HEK293 (cell line): ENCODE data around the gene GALR2.

ENCODE experiments used
- CTCF ChIA-PET: fragments of 350-600 bp; formaldehyde crosslinking; extraction: SDS; loops from one replicate; lab custom pipeline; 2021; ENCODE audit warnings: antibody characterized with exemption; lab: Yijun Ruan, JAX
- POLR2A ChIA-PET: fragments of 300-600 bp; formaldehyde crosslinking; extraction: SDS; loops from one replicate; lab custom pipeline; 2020; ENCODE audit warnings: antibody characterized with exemption, inconsistent platforms; lab: Yijun Ruan, JAX
- H3K27ac ChIP-seq: fragments of 200-500 bp; sonication (Bioruptor generic); 2 replicates; pipeline ENCODE4 v1.5.1; 2014; ENCODE audit warnings: low read depth, low read length, control low read depth, inconsistent platforms; ENCODE audit errors: extremely low read depth
- H3K36me3 ChIP-seq, 2 experiments: fragments of 200-500 bp in 1 of 2; sonication (Bioruptor generic) in 1 of 2; 1 replicate in 1 of 2; 2 replicates in 1 of 2; pipeline ENCODE4 v1.5.1; 2014 to 2017; ENCODE audit warnings: inconsistent platforms in 2 of 2, low read length in 2 of 2; ENCODE audit not compliant: control insufficient read depth in 2 of 2, insufficient read depth in 1 of 2
- H3K4me1 ChIP-seq: fragments of 200-500 bp; sonication (Bioruptor generic); 2 replicates; pipeline ENCODE4 v1.5.1; 2014; ENCODE audit warnings: mild to moderate bottlenecking, low read length, inconsistent platforms; ENCODE audit not compliant: control insufficient read depth, insufficient read depth
- H3K4me3 ChIP-seq: 2 replicates; pipeline ENCODE4 v1.5.1; 2011; ENCODE audit warnings: low read depth, mild to moderate bottlenecking, control low read depth, low read length, moderate library complexity
- H3K9me3 ChIP-seq: fragments of 200-500 bp; sonication (Bioruptor generic); 2 replicates; pipeline ENCODE4 v1.5.1; 2014; ENCODE audit warnings: low read depth, low read length, inconsistent platforms; ENCODE audit not compliant: control insufficient read depth, insufficient read depth
- FEZF1 ChIP-seq: fragments of 450-650 bp; formaldehyde crosslinking; IDR thresholded peaks from 2 replicates; pipeline ENCODE4 v1.5.1; 2016; ENCODE audit warnings: missing biosample characterization, missing genetic modification characterization
- GLIS1 ChIP-seq: fragments of 450-650 bp; formaldehyde crosslinking; IDR thresholded peaks from 2 replicates; pipeline ENCODE4 v1.5.1; 2016; ENCODE audit warnings: missing biosample characterization, missing genetic modification characterization
- KLF7 ChIP-seq: fragments of 450-650 bp; formaldehyde crosslinking; IDR thresholded peaks from 2 replicates; pipeline ENCODE4 v1.5.1; 2016; ENCODE audit warnings: missing biosample characterization, missing genetic modification characterization, borderline replicate concordance
- OVOL3 ChIP-seq: fragments of 450-650 bp; formaldehyde crosslinking; IDR thresholded peaks from 2 replicates; pipeline ENCODE4 v1.5.1; 2016; ENCODE audit warnings: missing biosample characterization, missing genetic modification characterization
- PATZ1 ChIP-seq: fragments of 450-650 bp; formaldehyde crosslinking; IDR thresholded peaks from 2 replicates; pipeline ENCODE4 v1.5.1; 2016; ENCODE audit warnings: missing biosample characterization, missing genetic modification characterization
- PRDM1 ChIP-seq: fragments of 450-650 bp; formaldehyde crosslinking; IDR thresholded peaks from 2 replicates; pipeline ENCODE4; 2016; ENCODE audit warnings: missing biosample characterization, missing genetic modification characterization
- PRDM6 ChIP-seq: fragments of 450-650 bp; formaldehyde crosslinking; IDR thresholded peaks from 2 replicates; pipeline ENCODE4 v1.5.1; 2017; ENCODE audit warnings: missing biosample characterization, missing genetic modification characterization
- YY1 ChIP-seq: fragments of 450-650 bp; formaldehyde crosslinking; IDR thresholded peaks from 2 replicates; pipeline ENCODE4 v1.5.1; 2018; ENCODE audit warnings: missing biosample characterization, missing genetic modification characterization
- ZBTB17 ChIP-seq: fragments of 450-650 bp; formaldehyde crosslinking; IDR thresholded peaks from 2 replicates; pipeline ENCODE4 v1.5.1; 2016; ENCODE audit warnings: missing biosample characterization, missing genetic modification characterization
- ZEB2 ChIP-seq: fragments of 450-650 bp; formaldehyde crosslinking; IDR thresholded peaks from 2 replicates; pipeline ENCODE4 v1.5.1; 2016; ENCODE audit warnings: missing biosample characterization, missing genetic modification characterization
- ZNF140 ChIP-seq: fragments of 450-650 bp; formaldehyde crosslinking; IDR thresholded peaks from 2 replicates; pipeline ENCODE4 v1.5.1; 2016; ENCODE audit warnings: missing biosample characterization, missing genetic modification characterization
- ZNF292 ChIP-seq: fragments of 450-650 bp; formaldehyde crosslinking; IDR thresholded peaks from 2 replicates; pipeline ENCODE4 v1.5.1; 2016; ENCODE audit warnings: low read depth, missing biosample characterization, missing genetic modification characterization, borderline replicate concordance
- ZNF311 ChIP-seq: fragments of 450-650 bp; formaldehyde crosslinking; IDR thresholded peaks from 2 replicates; pipeline ENCODE4 v1.5.1; 2017; ENCODE audit warnings: missing biosample characterization, missing genetic modification characterization, borderline replicate concordance
- ZNF341 ChIP-seq: fragments of 450-650 bp; formaldehyde crosslinking; IDR thresholded peaks from 2 replicates; pipeline ENCODE4; 2016; ENCODE audit warnings: low read depth, missing biosample characterization, missing genetic modification characterization
- ZNF350 ChIP-seq: fragments of 450-650 bp; formaldehyde crosslinking; IDR thresholded peaks from 2 replicates; pipeline ENCODE4 v1.5.0; 2017; ENCODE audit warnings: missing biosample characterization, mild to moderate bottlenecking, missing genetic modification characterization
- ZNF394 ChIP-seq: fragments of 450-650 bp; formaldehyde crosslinking; IDR thresholded peaks from 2 replicates; pipeline ENCODE4 v1.5.1; 2016; ENCODE audit warnings: missing biosample characterization, missing genetic modification characterization, mild to moderate bottlenecking, moderate library complexity, borderline replicate concordance
- ZNF404 ChIP-seq: fragments of 450-650 bp; formaldehyde crosslinking; IDR thresholded peaks from 2 replicates; pipeline ENCODE4 v1.5.1; 2017; ENCODE audit warnings: missing biosample characterization, missing genetic modification characterization
- ZNF521 ChIP-seq: fragments of 450-650 bp; formaldehyde crosslinking; IDR thresholded peaks from 2 replicates; pipeline ENCODE4 v1.5.1; 2017; ENCODE audit warnings: missing biosample characterization, mild to moderate bottlenecking, missing genetic modification characterization
- ZNF549 ChIP-seq: fragments of 450-650 bp; IDR thresholded peaks from 2 replicates; pipeline ENCODE4 v1.5.1; 2018; ENCODE audit warnings: missing biosample characterization, missing genetic modification characterization, mild to moderate bottlenecking, inconsistent platforms, moderate library complexity
- ZNF629 ChIP-seq: fragments of 450-650 bp; formaldehyde crosslinking; IDR thresholded peaks from 2 replicates; pipeline ENCODE4 v1.5.1; 2017; ENCODE audit warnings: missing biosample characterization, missing genetic modification characterization
- ZNF785 ChIP-seq: fragments of 450-650 bp; formaldehyde crosslinking; IDR thresholded peaks from 2 replicates; pipeline ENCODE4 v1.5.1; 2016; ENCODE audit warnings: missing biosample characterization, missing genetic modification characterization
- TF ChIP-seq, protein P1 (sequence below): fragments of 450-650 bp; IDR thresholded peaks from 2 replicates; pipeline ENCODE4 v1.5.1; 2018; ENCODE audit warnings: missing biosample characterization, mild to moderate bottlenecking, missing genetic modification characterization

The GALR2 gene

GRCh38 chr17:76123749-76124581, 49.4 kb downstream of the GALR2 start:
- POLR2A ChIA-PET, result interaction anchor here (0.6 to 1.2 kb wide), 2 partner anchors 11 to 599 kb away, joined by 3 read pairs; no protein-coding TSS in a partner anchor
- no peaks in the 10 kb centered on the region for H3K4me1 ChIP-seq
- no peaks in the 10 kb centered on the region for H3K36me3 ChIP-seq

DNA sequence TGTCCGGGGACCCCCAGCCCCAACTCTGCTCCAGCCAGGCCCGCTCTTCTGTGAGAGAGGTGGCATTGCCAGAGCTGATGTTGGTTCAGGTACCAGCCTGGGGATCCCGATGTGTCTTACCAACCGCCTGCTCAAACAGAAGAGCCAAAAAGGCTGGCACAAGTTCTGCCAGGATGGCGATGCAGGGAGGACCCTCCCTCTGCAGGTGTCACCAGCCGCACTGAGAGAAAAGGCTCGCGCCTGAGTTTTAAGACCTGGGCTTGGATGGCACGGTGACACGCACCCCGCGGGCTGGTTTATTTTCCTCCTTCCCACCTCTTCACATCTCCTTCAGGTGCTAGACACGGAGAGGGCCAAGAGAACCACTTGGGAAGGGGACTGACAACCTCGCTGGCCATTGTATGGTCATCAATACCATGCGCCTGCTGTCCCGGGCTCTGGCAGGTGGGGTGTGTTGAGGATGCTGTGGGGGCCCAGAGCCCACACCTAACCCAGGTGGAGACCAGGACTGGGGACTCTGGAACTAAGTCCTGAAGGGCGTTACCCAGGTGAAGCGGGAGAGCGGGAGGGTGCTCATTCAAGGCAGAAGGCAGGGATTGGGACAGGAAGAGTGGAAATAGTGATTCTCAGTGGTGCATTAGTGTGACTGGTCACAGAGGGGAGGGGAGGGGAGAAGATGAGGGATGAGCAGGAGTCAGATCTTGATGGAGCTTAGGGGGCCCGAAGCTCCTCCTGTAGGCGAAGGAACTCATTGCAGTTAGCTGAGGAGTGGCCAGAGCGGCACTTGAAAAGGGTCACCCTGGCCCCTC, 50.2 kb downstream of the GALR2 start:
- POLR2A ChIA-PET, result interaction anchor here (0.6 kb wide), 2 partner anchors 15 to 600 kb away, joined by 3 to 4 read pairs; no protein-coding TSS in a partner anchor
- CTCF ChIA-PET, result interaction anchor here (0.5 to 11.8 kb wide), 21 partner anchors 9 to 1341 kb away, joined by 3 to 191 read pairs (median 3); partner anchors contain the start of gene FOXJ1
- H3K36me3 ChIP-seq, result no peaks in the 10 kb centered on the region
- TF ChIP-seq ZNF629 (tag by site-specific recombination), result no peak
- no peak for TF ChIP-seq ZNF394 (tag by site-specific recombination)
- no peak for TF ChIP-seq YY1 (tag by site-specific recombination)
- no peak for TF ChIP-seq ZNF292 (tag by site-specific recombination)
- no peak for TF ChIP-seq ZEB2 (tag by site-specific recombination)
- TF ChIP-seq ZNF521 (tag by site-specific recombination), result no peak
- TF ChIP-seq ZBTB17, result 0 out of 2 replicates have a peak, but pooled peaks have one; percentile 22
- 0 out of 2 replicates have a peak, but pooled peaks have one; percentile 43 for TF ChIP-seq PATZ1
- TF ChIP-seq ZNF404 (tag by site-specific recombination), result no peak
- no peak for TF ChIP-seq GLIS1 (tag by site-specific recombination)
- no peak for TF ChIP-seq KLF7 (tag by site-specific recombination)
- TF ChIP-seq FEZF1, result no peak
- peak; percentile 32; the same call in 1 of the 2 replicates for TF ChIP-seq ZNF341 (tag by site-specific recombination)
- no peak for TF ChIP-seq PRDM6
- no peak for TF ChIP-seq ZNF311
- no peak for TF ChIP-seq ZNF350 (tag by site-specific recombination)
- TF ChIP-seq, protein P1, sequence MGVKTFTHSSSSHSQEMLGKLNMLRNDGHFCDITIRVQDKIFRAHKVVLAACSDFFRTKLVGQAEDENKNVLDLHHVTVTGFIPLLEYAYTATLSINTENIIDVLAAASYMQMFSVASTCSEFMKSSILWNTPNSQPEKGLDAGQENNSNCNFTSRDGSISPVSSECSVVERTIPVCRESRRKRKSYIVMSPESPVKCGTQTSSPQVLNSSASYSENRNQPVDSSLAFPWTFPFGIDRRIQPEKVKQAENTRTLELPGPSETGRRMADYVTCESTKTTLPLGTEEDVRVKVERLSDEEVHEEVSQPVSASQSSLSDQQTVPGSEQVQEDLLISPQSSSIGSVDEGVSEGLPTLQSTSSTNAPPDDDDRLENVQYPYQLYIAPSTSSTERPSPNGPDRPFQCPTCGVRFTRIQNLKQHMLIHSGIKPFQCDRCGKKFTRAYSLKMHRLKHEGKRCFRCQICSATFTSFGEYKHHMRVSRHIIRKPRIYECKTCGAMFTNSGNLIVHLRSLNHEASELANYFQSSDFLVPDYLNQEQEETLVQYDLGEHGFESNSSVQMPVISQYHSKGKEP (tag by site-specific recombination), result no peak
- no peak for TF ChIP-seq ZNF140
- no peak overlapping the region for H3K4me3 ChIP-seq
- no peaks in the 10 kb centered on the region for H3K9me3 ChIP-seq
- H3K27ac ChIP-seq, result no peak overlapping the region
- no peaks in the 10 kb centered on the region for H3K4me1 ChIP-seq

More at GRCh38 chr17:76123749-76124581, 49.4 kb downstream of the GALR2 start:
- CTCF ChIA-PET, result interaction anchor here (0.5 to 11.8 kb wide), 17 partner anchors 9 to 1341 kb away, joined by 3 to 191 read pairs (median 4); partner anchors contain the start of genes CDK3 and FOXJ1
- H3K4me3 ChIP-seq, result no peak overlapping the region
- TF ChIP-seq PRDM1 (no peak), ZNF785 (tag by site-specific recombination) (no peak), ZNF549 (tag by site-specific recombination) (no peak), OVOL3 (no peak)
- no peak overlapping the region for H3K27ac ChIP-seq
- no peaks in the 10 kb centered on the region for H3K9me3 ChIP-seq
